Mucosa of rectum (tissue), 2 donors: ENCODE results near the gene CTSO.

Source experiments
- H3K27ac ChIP-seq, 2 donors: one replicate each; pipeline ENCODE4 v1.7.0; 2013; ENCODE audit warnings: inconsistent platforms in 2 of 2, low read depth in 2 of 2, low read length in 2 of 2
- H3K27me3 ChIP-seq, 2 donors: one replicate each; pipeline ENCODE4 v1.7.0; 2013; ENCODE audit warnings: low read length in 2 of 2; ENCODE audit not compliant: control insufficient read depth in 2 of 2, insufficient read depth in 2 of 2
- H3K36me3 ChIP-seq, 2 donors: one replicate each; pipeline ENCODE4 v1.7.0; 2013; ENCODE audit warnings: low read length in 2 of 2; ENCODE audit not compliant: control insufficient read depth in 2 of 2, insufficient read depth in 2 of 2
- H3K4me1 ChIP-seq, 2 donors: one replicate each; pipeline ENCODE4 v1.7.0; 2013; ENCODE audit warnings: low read length in 2 of 2, mild to moderate bottlenecking in 1 of 2; ENCODE audit not compliant: control insufficient read depth in 2 of 2, insufficient read depth in 2 of 2
- H3K4me3 ChIP-seq, 2 donors: one replicate each; pipeline ENCODE4 v1.7.0; 2013; ENCODE audit warnings: low read length in 2 of 2
- H3K9ac ChIP-seq, 2 donors: one replicate each; pipeline ENCODE4 v1.7.0; 2013; ENCODE audit warnings: low read length in 2 of 2, low read depth in 1 of 2, mild to moderate bottlenecking in 1 of 2
- H3K9me3 ChIP-seq, 2 donors: one replicate each; pipeline ENCODE4 v1.7.0; 2013; ENCODE audit warnings: low read length in 2 of 2; ENCODE audit not compliant: control insufficient read depth in 2 of 2
- donor health status: healthy.
- donor health status: Normal muscosa, but diverticular disease.

The CTSO gene

GRCh38 chr4:155875878-155876277, 77.8 kb downstream of the CTSO start:
- H3K4me3 ChIP-seq, result no peak overlapping the region
- H3K27me3 ChIP-seq, result no peaks in the 10 kb centered on the region
- no peak overlapping the region for H3K9ac ChIP-seq
- no peak overlapping the region for H3K27ac ChIP-seq
- no peaks in the 10 kb centered on the region for H3K36me3 ChIP-seq
- peaks cover 0 to 2% of the 10 kb centered on the region in 2 donors for H3K9me3 ChIP-seq
- no peaks in the 10 kb centered on the region for H3K4me1 ChIP-seq
